NK-92 (cell line): ENCODE data around the gene ARHGAP22.

Experiments
- DNase-seq: peaks from one replicate; lab custom pipeline; 2025; ENCODE audit not compliant: unreplicated experiment; lab: John Stamatoyannopoulos, UW

ARHGAP22 gene

DNA sequence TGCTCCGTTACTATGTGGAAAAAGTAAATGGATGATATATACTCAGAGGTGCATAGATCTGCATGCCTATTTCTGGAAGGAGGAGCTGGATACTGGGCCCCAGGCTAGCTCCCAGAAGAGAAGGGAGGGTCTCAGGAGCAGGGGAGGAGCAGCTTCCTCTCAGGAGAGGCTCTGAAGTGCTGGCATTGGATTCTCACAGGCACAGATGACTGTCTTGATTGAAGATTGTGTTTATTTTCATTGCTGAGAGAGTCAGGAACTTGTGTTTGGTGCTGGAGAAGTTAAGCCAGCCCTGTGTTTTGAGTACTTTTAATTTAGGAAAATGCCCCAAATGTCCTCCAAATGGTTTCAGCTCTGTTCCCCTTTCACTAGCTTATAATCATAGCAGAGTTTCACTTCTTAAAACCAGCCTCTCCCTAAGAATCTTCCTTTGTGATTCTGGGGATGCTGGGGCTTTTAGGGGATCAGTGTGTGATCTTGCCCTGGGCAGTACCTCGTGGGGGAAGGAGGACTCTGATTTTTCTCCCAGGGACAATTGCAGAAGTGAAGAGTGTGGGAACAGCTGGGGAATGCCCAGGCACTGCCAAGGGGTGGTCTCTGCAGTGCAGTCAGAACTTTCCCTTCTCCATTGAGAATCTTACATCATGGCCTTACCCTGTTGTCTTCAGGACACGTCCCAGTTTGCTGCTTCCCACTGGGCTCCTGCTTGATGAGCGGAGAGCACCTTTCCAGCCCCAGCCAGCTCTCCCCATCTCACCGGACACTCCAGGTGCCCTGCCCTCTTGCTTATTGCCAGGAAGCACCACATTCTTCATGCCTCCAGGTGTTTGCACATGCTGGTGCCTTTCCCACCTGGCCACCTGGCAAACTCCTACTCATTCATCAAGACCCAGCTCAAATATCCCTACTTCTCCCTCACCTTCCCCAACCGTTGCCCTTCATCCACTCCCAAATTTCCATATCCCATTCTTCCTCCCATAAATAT, 102.8 kb downstream of the ARHGAP22 start:
- DNase-seq, result no peak

DNA sequence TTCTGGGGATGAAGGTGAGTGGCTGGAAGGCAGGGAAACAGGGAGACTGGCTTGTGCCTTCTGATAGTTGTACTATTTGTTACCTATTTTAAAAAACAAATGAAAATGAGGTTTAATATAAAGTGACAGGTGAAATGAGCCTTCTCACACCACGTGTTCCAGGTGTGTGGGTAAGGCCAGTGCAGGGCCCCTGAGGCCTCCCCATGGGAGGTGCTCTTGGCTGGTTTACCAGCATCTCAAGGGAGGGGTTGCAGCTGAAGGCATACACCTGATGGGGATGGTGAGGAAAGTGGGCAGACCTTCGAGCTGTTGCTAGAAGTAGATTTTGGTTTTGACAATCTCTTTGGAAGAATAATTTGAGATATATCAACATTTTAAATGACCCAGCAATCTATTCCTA, 103.6 kb downstream of the ARHGAP22 start:
- DNase-seq, result no peak

DNA sequence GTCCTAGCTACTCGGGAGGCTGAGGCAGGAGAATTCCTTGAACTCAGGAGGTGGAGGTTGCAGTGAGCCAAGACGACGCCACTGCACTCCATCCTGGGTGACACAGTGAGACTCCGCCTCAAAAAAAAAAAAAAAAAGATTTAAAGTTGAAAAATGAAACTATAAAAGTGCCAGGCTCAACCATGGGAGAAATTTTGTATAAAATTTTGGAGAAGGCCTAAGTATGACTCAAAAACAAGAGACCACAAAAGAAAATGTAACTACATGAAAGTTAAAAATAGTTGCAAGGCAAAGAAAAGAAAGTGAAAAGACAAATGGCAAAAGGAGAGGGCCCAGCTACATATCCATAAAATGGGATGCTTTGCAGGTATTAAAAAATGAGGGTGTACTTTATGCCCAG, 104.1 kb downstream of the ARHGAP22 start:
- DNase-seq, result no peak

DNA sequence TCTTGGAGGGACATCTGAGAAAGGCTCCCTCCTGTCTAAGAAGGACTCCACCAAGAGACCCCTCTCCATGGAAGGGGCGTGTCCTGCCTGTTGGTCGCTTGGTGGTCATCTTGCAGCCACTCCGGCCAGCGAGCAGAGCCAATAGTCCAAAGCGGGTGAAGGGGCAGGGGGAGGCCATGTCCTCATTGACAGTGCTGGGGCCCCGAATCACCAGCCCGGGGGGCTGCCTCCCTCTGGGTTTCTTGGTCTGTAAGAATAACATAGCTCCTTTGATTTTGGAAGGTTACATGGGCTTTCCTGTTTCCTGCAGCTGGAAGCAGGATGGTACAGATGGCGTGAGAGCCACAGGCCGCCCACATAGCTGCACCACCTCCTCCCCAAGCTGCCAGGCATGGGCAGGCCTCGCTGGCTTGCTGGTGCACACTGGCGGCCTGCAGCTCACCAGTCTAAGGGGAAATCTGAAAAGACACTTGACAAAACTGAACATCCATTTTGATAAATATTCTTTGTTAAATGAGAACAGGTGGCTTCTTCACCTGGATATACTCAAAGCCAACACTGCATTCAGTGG, 105.8 kb downstream of the ARHGAP22 start:
- no peak for DNase-seq

DNA sequence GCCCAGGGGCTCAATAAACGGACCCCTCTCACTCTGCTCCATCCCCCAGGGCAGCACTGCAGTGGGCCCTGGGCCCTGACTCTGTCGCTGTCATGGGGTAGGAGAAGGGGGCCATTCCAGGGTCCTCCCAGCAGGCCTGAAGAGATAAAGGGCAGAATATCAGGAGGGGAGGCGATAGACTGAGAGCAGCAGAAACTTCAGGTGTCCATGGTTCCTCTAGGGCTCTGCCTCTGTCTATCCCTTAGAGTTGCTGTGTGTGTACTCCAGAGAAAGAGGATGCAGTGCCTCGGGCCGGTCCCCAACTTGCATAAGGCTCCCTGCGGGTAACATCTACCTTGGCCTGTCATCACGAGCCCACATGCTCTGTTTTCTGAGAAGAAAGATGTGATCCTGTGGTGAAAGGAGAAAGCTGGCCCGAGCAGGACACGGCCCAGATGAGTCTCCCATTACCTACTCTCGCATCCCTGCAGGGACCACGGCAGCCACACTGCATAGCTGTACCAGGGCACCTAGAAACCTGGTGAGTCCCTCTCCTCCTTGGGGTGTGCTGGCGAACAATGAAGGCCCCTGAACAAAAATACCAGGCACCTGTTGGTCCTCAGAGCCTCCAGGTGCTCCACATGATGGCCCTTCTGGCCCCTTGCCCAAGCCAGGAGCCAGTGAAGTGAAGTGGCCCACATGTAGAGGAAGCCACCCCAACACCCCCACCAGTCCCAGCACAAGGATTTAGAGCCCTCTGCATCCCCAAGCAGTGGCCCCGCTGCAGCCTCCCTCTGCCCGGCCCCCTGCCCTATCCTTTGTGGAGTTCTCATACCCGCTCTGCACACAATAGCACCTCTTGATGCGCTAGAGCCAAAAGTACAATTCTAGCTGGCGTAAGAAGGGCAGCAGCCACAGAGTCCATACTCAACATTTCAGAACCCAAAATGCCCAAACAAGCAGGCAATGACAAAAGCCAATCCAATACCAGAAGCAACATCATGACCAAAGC, 106.8 kb downstream of the ARHGAP22 start:
- DNase-seq, result no peak

DNA sequence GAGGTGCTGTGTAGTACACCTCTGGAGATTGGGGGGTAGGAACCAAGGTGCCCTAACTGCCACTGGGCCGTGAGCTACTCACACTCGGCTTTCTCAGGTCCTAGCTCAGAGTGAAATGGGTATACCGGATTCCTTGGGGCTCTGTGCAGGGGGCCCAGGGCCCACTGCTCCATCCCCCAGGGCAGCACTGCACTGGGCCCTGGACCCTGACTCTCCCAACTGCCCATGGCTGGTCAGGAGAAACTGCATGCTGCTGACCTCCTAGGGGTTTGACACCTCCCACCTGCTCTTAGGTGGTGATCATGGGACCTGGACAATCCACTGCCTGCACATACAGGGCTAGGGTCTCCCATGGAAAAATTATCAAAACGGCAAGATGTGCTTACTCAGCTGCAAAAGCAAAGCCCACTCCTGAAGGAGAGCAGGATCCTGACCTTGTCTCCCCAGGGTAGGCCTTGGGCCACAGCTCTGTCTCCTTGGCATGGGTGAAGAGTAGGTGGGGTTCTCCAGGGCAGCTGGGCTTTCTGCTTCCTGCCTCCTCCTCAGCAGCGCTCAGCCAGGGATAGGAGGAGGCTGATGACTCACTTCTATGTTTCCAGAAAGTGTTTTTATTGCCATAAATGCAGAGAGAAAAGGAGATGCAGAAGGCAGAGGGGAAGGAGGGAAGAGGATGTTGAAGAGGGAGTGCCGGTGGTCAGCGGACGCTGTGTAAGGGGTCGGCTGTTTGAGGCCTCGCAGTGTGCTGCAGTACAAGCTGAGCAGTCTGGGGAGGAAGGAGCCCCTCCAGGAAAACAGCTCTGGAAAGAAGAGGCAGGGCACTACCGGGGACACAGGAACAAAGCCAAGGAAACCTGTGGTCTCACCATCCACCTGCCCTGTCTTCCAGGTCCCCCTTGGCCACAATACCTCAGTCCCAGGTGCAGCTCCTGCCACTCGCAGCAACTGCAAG, 107.8 kb downstream of the ARHGAP22 start:
- DNase-seq, result no peak

DNA sequence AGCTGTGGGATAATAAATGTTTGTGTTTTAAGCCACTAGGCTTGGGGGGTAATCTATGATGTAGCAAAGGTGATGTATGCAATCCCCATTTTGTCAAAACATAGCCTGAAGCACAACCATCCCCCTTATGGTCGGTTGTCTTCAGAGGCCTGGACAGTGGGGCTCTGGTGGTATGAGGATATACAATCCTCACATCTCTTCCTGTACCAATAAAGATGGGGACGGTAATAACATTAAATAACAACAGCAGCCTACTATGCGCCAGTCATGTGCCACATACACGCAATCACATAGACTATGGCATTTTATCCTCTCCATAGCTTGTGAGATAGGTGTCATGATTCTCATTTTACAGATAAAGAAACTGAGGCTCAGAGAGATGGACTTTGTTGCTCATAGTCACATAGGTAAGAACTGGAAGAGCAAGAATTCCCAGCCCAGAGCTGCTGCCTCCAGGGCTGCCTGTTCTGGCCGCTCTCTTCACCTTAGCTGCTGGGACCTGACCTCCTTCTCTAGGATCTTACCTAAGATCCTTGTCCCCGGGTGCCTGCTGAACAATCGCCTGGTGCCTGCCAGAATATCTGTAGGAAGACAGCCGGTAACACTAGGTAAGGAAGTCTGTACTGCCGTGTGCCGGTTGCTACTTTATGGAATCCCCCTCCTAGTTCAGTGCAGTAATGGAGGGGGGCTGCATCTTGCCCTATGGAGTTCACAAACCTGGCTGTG, 108.6 kb downstream of the ARHGAP22 start:
- no peak for DNase-seq

DNA sequence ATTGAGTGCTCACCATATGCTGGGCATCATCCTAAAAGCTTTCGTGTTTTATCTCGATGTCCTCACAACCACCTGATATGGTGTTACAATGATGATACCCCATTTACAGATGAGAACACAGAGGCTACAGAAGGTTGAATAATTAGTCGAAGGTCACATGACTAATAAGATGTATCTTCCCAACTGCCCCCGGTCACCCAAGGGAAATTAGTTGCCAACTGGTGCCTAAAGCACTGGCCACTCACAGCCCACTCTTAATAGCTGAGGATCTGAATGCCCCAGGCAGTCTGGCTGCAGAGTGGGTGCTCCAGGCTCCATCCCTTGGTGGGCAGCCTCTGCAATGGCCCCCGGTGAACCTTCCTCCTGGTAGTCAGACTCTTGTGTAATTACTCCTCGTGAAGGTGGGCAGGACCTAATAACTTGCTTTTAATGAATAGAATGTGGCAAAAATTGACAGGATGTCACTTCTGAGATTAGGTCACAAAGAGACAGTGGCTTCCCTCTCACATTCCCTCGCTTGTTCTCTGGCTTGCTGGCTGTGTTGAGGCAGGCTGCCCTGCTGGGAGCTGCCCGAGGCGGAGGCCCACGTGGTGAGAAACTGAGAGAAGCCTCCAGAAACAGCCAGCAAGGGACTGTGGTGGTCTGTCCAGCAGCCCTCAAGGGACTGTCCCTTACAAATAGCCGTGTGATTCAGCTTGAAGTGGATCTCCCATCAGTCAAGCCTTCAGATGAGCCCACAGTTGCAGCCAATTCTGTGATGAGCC, 109.4 kb downstream of the ARHGAP22 start:
- DNase-seq, result no peak

DNA sequence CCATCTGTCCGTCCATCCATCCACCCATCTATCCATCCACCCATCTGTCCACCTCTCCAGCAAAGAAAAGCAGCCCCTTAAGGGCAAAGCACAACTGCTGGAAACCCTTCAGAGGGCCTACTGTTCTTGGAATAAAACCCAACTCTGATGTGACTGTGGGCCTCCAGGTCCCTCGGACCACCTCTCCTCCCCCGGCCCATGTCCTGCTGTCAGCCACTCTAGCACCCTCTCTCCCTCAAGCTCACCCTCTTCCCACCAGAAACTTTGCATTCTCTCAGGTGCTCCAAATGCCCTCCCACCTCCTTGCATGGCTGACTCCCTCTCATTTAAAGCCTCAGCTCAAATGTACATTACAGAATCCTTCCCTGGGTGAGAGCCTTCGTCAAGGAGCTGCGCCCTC, 110.3 kb downstream of the ARHGAP22 start:
- no peak for DNase-seq

DNA sequence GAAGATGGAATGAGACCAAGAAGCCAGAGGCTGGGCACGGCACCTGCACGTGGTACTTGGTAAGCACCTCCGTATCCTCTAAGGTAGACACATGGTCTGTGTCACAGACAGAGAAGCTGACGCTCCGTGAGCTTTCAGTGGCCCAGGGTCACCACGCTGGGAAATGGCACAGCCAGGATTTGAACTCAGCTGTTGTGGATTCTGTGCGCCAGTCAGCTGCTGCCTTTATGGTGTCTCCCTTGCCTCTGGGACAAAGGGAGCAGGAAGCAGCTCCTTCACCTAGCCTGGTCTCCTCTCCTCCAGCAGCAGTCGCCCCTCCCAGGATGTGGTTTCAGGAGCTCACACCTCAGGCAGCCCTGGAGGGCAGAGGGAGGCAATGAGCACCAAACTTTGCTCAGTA, 110.8 kb downstream of the ARHGAP22 start:
- no peak for DNase-seq

DNA sequence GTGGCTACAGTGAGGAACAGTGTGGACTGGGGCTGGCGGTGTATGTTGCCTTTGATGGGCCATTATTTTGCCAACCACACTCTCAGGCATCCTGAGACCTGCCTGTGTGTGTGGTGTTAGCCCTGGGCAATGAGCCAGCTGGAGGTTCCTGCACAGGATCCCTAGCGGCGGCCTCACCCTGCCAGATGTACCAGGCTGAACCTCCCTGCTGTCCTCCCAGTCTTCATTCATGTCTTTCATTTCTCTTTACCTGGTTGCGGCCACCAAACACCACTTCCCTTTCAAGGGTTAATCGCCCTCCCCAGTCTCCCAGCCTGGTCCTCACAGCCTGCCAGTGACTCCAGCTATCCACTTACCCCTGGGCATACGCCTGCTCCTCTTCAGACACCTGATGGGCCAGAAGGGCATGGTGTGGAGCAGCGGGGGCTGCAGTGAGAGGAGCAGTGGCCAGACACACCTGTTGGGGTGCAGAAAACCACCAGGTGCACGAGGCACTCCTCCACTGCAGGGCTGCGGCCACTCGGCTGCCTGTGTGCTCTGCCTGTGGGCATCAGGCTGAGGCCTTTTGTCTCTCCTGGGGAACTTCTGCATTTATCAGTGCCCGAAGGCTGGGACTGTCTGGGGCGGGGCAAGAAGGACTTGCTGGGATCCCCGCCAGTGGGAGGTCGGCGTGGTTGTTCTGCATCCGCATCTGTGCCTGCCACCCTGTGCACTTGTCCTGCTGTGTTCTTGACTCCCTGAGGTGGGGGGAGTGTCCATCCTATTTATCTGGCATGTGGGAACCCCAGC, 111.6 kb downstream of the ARHGAP22 start:
- no peak for DNase-seq

DNA sequence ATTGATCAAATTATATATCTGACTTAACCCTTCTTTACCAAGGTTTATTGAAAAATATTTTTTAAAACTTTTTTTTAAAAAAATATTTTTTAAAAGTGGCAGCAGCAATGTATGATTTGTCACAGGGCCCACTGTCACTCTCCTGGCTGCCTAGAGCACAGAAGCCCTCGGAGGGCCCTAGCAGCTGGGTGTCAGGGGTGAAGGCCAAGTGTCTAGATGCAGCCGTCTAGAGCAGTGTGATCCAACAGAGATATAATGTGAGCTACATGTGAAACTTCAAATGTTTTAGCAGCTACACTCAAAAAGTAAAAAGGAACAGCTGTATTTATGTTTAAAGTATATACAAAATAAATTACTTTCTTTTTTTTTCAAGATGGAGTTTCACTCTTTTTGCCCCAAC, 112.7 kb downstream of the ARHGAP22 start:
- no peak for DNase-seq

DNA sequence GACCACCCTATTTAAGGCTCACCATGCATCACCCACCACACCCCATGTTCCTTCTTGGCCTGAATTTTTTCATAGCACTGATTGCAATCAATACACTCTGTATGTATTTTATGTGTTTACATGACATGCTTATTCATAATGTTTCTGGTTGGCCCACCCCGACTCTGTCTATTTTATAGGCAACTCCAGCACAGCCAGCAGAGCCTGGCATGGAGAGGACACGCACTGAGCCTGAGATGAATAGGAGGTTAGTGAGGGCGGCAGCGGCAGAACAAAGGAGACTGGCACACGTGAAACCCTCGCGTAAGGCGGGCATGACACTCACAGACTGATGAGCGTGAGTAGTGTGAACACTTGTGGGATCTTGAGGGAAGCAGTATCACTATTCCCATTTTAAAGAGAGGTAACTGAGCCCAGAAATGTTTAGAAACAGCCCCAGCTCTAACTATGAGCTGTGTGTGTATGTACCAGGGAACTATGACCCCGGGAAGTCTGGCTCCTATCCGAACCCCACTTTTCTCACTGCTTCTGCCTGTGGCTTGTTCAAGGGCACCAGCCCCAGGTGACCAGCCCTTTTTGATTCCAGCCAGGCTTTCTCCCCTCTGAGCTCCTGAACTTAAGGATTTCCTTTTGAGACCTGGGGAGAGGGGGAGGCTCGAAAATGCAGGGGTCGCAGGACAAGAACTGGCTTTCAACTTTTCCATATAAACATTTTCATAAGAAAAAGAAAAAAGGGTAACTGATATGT, 113.3 kb downstream of the ARHGAP22 start:
- no peak for DNase-seq

DNA sequence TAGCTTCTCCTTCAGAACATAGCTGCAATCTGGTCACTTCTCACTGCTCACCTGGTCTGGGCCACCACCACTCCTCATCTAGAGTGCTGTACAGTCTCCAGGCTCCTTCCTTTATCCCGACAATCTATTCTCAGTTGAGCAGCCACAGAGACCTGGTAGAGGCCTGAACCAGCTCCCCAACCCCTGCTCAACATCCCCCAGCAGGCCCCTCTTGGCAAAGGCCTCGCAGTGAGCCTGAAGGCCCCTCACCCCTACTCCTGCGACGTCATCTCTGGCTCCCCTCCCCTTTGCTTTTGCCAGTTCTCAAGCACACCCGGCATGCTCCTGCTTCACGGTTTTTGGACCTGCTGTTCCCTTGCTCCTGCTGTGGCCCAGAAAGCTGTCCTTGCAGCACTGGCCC, 113.9 kb downstream of the ARHGAP22 start:
- DNase-seq, result no peak

DNA sequence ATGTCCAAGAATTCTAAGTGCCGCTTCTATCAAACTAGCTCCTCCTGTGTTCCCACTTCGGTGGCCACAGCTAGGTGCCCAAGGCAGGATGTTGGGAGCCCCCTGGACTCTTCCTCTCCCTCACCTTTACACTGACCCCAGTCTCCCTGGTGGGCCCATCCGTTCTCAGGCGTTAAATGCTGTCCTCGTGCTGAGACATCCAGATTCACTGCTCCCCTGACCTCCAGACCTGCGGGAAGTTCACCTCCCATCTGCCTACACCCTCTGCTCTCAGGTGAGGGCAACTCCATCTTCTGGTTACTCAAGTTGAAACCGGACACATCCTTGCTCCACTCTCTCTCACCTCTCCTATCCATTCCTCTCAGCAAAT, 114.3 kb downstream of the ARHGAP22 start:
- DNase-seq, result no peak

DNA sequence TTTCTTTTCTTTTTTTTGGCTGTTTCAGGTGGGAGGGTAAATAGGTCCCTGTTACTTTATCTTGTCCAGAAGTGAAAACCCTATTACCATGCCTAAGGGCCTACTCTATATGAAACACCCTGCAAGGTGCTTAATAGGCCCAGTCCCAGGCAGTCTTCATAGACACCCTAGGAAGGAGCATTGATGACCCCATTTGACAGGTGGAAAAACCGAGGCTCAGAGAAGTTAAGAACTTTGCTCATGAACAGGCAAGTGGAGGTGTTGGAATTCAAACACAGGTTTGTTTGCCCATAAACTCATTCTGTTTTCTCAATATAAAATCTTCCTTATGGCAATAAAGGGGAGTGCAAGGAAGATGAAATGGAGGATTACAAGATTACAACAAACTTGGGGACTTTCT, 115.8 kb downstream of the ARHGAP22 start:
- DNase-seq, result no peak

DNA sequence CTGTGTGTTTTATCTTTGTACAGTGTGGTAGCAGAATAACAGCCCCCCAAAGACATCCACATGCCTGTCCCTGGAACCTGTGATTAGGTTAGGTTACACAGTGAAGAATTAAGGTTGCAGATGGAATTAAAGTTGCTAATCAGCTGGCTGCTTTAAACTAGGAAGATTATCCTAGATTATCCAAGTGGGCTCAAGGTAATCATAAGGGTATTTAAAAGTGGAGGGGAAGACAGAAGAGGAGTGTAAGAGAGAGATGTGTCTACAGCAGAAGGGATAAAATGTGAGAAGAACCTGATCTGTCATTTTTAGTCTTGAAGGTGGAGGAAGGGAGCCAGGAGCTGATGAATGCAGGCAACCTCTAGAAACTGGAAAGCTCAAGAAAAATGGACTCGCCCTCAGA, 117.6 kb downstream of the ARHGAP22 start:
- DNase-seq, result no peak
